DOHH2 (cell line): Measurements from ENCODE around the gene MBOAT7.

ENCODE experiments used
- H3F3A ChIP-seq: fragments of 200-600 bp; sonication (generic), shearing (Covaris generic); 2 replicates; pipeline ENCODE4 v1.6.0; 2016; ENCODE audit warnings: antibody characterized with exemption, mild to moderate bottlenecking; ENCODE audit not compliant: control insufficient read depth, insufficient read depth
- H3K27ac ChIP-seq: fragments of 200-600 bp; sonication (generic); 2 replicates; pipeline ENCODE4 v1.5.1; 2014; ENCODE audit warnings: low read depth, mild to moderate bottlenecking, low read length, moderate library complexity
- H3K27me3 ChIP-seq: fragments of 200-600 bp; sonication (generic); 2 replicates; pipeline ENCODE4 v1.6.1; 2014; ENCODE audit warnings: mild to moderate bottlenecking, low read length, mixed read lengths; ENCODE audit not compliant: control insufficient read depth
- H3K36me3 ChIP-seq: fragments of 200-600 bp; sonication (generic); 2 replicates; pipeline ENCODE4 v1.6.1; 2014; ENCODE audit warnings: mild to moderate bottlenecking, low read length, moderate library complexity, mixed read lengths; ENCODE audit not compliant: control insufficient read depth
- H3K4me1 ChIP-seq: fragments of 200-600 bp; sonication (generic); 2 replicates; pipeline ENCODE4 v1.6.1; 2014; ENCODE audit warnings: mild to moderate bottlenecking, low read length, mixed read lengths; ENCODE audit not compliant: control insufficient read depth
- H3K4me2 ChIP-seq: fragments of 200-600 bp; sonication (generic); 2 replicates; pipeline ENCODE4 v1.6.0; 2014; ENCODE audit warnings: mild to moderate bottlenecking, low read length, moderate library complexity
- H3K4me3 ChIP-seq: fragments of 200-600 bp; sonication (generic); 2 replicates; pipeline ENCODE4 v1.5.1; 2014; ENCODE audit warnings: mild to moderate bottlenecking, low read length, mixed read lengths
- H3K79me2 ChIP-seq: fragments of 200-600 bp; sonication (generic); 2 replicates; pipeline ENCODE4 v1.6.1; 2014; ENCODE audit warnings: mild to moderate bottlenecking, low read length, mixed read lengths; ENCODE audit not compliant: control insufficient read depth
- H3K9me2 ChIP-seq: fragments of 200-600 bp; sonication (generic); replicated peaks from 2 replicates; pipeline ENCODE4 v1.6.1; 2014; ENCODE audit warnings: mild to moderate bottlenecking, low read length, mixed read lengths; ENCODE audit not compliant: control insufficient read depth
- H3K9me3 ChIP-seq: fragments of 200-600 bp; sonication (generic); 2 replicates; pipeline ENCODE4 v1.6.1; 2014; ENCODE audit warnings: antibody characterized with exemption, low read length, mixed read lengths; ENCODE audit not compliant: control insufficient read depth, insufficient read depth
- H4K20me1 ChIP-seq: fragments of 200-600 bp; sonication (generic); 2 replicates; pipeline ENCODE4 v1.6.0; 2014; ENCODE audit warnings: low read depth, mild to moderate bottlenecking, antibody characterized with exemption, low read length, moderate library complexity; ENCODE audit not compliant: control insufficient read depth, insufficient read depth
- CTCF ChIP-seq: fragments of 200-600 bp; sonication (generic); IDR thresholded peaks from one replicate; pipeline ENCODE4 v1.5.1; 2014; ENCODE audit warnings: antibody characterized with exemption, mild to moderate bottlenecking, low read depth, low read length; ENCODE audit not compliant: poor library complexity, severe bottlenecking
- EZH2phosphoT487 ChIP-seq: fragments of 200-600 bp; sonication (generic); IDR thresholded peaks from 2 replicates; pipeline ENCODE4 v1.6.1; 2017; ENCODE audit warnings: borderline replicate concordance, mild to moderate bottlenecking, antibody characterized with exemption, low read length, moderate library complexity, mixed read lengths

MBOAT7 gene

GRCh38 chr19:54141356-54141755 is 48.0 kb downstream of the MBOAT7 start:
- no peaks in the 10 kb centered on the region for H3F3A ChIP-seq
- H3K4me3 ChIP-seq, result no peak overlapping the region
- H4K20me1 ChIP-seq, result 0 out of 2 replicates have a peak, but pooled peaks cover 9% of the 10 kb centered on the region
- H3K4me1 ChIP-seq, result peaks cover 14% of the 10 kb centered on the region
- TF ChIP-seq EZH2phosphoT487 (no peak), CTCF (no peak)
- H3K36me3 ChIP-seq, result peaks cover 79% of the 10 kb centered on the region
- H3K79me2 ChIP-seq, result peaks cover 55% of the 10 kb centered on the region
- no peaks in the 10 kb centered on the region for H3K9me2 ChIP-seq
- H3K4me2 ChIP-seq, result no peak overlapping the region
- H3K27ac ChIP-seq, result no peak overlapping the region
- H3K27me3 ChIP-seq, result no peaks in the 10 kb centered on the region
- no peaks in the 10 kb centered on the region for H3K9me3 ChIP-seq

GRCh38 chr19:54138489-54139256 is 50.7 kb downstream of the MBOAT7 start:
- peaks cover 55% of the 10 kb centered on the region for H3K79me2 ChIP-seq
- H3K36me3 ChIP-seq, result peaks cover 52% of the 10 kb centered on the region
- no peaks in the 10 kb centered on the region for H3K9me2 ChIP-seq
- TF ChIP-seq EZH2phosphoT487 (no peak), CTCF (no peak)
- no peak overlapping the region for H3K27ac ChIP-seq
- H3K9me3 ChIP-seq, result no peaks in the 10 kb centered on the region
- no peaks in the 10 kb centered on the region for H3F3A ChIP-seq
- no peaks in the 10 kb centered on the region for H3K27me3 ChIP-seq
- 0 out of 2 replicates have a peak, but pooled peaks cover 9% of the 10 kb centered on the region for H4K20me1 ChIP-seq
- H3K4me2 ChIP-seq, result peak overlapping the region; percentile 64
- H3K4me1 ChIP-seq, result peaks cover 21% of the 10 kb centered on the region
- peak overlapping the region; percentile 89 for H3K4me3 ChIP-seq

GRCh38 chr19:54137699-54138488 is 51.5 kb downstream of the MBOAT7 start, which contains the start of gene CNOT3:
Gene CNOT3 (plus strand): TSS chr19:54137762. CDS start chr19:54142979, 5,217 bp downstream.
- H3K27me3 ChIP-seq, result no peaks in the 10 kb centered on the region
- H4K20me1 ChIP-seq, result 0 out of 2 replicates have a peak, but pooled peaks cover 9% of the 10 kb centered on the region
- peak within 1 kb of the TSS; percentile 88 for H3K4me2 ChIP-seq
- H3K4me3 ChIP-seq, result peak within 1 kb of the TSS; percentile 89
- peaks cover 21% of the 10 kb centered on the region for H3K4me1 ChIP-seq
- no peaks in the 10 kb centered on the region for H3F3A ChIP-seq
- H3K36me3 ChIP-seq, result peaks cover 45% of the 10 kb centered on the region
- TF ChIP-seq CTCF (no peak), EZH2phosphoT487 (no peak)
- H3K9me3 ChIP-seq, result no peaks in the 10 kb centered on the region
- no peaks in the 10 kb centered on the region for H3K9me2 ChIP-seq
- H3K27ac ChIP-seq, result peak within 1 kb of the TSS; percentile 63
- peaks cover 52% of the 10 kb centered on the region for H3K79me2 ChIP-seq
